ENCODE results near the gene MTRF1.

- TF ChIP-seq CTCF (IDR thresholded peaks at IDR 0.05; ENCODE audit: low read depth, low read length) = no peak
- TF ChIP-seq POLR2A (IDR thresholded peaks at IDR 0.05; ENCODE audit: extremely low read depth, insufficient read length) = no peak
- no peak for TF ChIP-seq MAX (IDR thresholded peaks at IDR 0.05; ENCODE audit: low read depth, low read length)
Measured at GRCh38 chr13:41213919-41214318, 49.5 kb downstream of the MTRF1 start.

Data from NB4 (cell line).